ACHN (cell line): Measurements from ENCODE around the gene ATXN2.
"Not testable (repeated sequence)": the region's sequence is repeated elsewhere in the genome, so short reads cannot be mapped to it uniquely, and the experiment has no call there.

Experiments used
- DNase-seq: peaks from one replicate; pipeline ENCODE4 v3.0.0-alpha.2; 2015
- in situ Hi-C: cut with HindIII; loops from 2 replicates; pipeline ENCODE4 v1.10.0; 2017; ENCODE audit warnings: low sequenced_read_pairs, low pct_ligation_motif_present, low pct_unique_long_range_greater_than_20kb

ATXN2 gene

GRCh38 chr12:111467092-111467856 lies 131.8 kb downstream of the ATXN2 start:
- DNase-seq, result no peak
- in situ Hi-C loops, result no loop called here

- peak; percentile 51 for DNase-seq
- in situ Hi-C loops, result no loop called here
These were observed 136.8 kb downstream of the ATXN2 start for GRCh38 chr12:111462210-111462769.

GRCh38 chr12:111460111-111460510 lies 139.0 kb downstream of the ATXN2 start:
- in situ Hi-C loops, DNase-seq: not testable (repeated sequence)

DNA sequence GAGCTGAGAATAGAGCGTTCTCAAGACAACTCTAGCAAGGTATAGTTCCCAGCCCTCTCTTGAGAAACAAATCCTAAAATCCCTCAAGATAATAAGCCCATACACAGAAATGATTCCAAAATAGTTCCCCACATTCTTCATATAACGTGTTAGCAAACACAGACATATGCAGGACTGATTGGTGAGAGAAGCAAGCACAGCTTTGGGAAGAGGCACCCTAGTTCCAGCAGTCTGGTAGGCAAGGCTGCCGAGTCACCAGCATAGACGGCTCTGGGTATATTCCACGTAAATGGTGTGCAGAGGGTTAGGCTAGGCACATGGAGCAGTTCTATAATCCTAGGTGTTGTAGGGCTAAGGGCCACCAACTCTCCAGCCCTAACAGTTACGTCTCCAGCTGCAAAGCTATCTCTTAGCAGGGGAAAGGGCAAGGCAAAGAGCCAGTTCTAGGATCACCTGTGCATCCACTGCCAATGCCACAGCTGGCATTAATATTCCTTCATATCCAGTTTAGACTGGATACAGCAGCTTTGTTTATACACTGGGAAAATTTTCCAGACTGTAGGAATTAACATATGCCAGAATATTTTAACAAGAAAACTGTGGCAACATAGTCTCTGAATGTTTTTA lies 140.5 kb downstream of the ATXN2 start:
- in situ Hi-C loops, result no loop called here
- DNase-seq, result no peak

DNA sequence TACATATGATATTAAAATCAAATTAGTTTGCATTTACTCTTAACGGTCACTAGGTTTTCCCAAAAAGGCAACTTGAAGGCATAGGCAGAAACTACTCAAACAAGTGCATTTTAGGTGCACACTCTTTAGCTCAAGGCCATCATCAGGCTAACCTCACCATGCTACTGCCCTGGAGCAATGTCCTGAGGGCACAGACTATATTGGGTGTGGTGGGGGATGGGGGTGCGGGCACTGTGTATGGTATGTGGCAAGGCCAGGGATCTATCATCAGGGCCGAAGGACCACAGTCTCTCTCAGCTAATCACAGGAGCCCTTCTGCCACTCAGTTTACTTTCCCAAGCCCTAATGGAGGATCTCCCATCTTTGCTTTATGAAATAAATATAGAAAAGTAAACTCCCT lies 141.5 kb downstream of the ATXN2 start:
- in situ Hi-C loops, result no loop called here
- no peak for DNase-seq

DNA sequence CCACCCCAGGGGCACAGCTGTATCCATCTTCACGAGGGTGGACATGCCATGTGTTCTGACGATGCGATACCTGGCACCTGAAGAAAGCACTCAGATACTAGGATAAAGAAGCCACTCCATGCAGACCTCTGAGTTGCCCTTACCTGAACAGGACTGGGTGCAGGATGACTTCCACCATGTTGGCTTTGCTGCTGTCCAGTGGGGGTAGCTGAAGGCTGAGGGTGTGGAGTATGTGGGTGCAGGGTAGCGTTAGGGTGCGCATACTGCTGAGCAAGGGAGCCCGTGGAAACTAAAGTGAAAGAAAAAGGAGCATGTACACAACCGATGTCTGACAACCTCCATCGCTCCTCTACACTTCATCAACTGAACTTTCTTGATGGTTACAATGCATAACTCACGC lies 142.0 kb downstream of the ATXN2 start:
- DNase-seq, result no peak
- in situ Hi-C loops, result no loop called here

DNA sequence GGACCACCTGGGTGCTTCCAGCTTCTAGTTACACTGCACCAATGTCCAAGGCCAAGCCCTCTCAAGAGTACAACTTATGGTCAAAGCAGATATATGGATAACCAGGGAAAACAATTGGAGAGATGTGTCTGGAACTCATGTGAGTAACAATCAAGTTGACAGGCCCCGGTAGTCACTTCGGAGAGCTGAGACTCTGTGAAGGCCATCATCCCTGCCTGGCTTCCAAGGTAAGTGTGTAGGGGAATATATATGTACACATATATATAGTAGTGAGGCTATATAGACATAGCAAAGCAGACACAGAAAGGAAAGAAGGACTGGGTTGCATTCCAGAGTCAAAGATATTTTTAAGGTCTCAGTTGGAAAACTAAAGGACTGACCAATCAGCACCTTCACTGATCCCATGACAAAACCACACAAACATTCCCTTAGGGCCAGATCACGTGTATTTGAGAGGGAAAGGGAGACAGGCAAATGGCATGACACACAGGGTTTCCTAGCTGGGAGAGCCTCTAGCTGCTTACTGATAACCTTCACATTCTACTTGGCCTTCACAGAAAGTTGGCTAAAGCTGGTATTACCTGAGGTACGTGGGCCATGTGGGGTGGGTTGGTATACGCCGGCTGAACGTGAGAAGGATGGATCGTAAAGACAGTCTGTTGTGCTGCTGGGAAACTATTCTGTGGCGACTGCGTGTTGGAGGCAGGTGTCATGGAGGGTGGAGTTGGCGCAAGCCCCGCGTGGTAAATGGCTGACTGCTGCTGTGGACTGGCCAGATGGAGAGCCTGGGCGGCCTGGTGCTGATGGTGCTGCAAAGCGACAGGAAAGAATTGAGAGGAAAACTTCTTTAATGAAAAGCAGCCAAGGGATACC lies 143.4 kb downstream of the ATXN2 start:
- no peak for DNase-seq
- in situ Hi-C loops, result no loop called here

GRCh38 chr12:111454716-111455447 lies 144.2 kb downstream of the ATXN2 start:
- in situ Hi-C loops, result no loop called here
- DNase-seq, result no peak

DNA sequence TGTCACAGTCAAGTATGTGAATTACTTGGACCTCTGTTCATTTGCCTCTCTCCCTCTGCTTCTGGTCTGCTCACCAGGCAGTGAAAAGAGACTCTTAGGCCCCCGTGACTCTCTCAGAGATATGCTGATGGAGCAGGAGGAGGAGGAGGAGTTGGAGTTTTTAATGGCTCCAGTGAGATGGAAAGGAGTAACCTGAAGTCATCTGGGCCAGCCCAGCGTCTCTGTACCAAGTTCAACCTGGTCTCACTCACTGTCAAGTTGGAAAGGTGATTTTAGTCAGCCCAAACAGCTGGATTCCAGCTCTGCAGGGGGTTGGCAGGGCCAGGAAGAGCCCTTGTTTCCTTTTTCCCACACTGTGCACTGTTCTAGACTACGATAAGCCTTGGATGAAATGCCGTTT lies 144.8 kb downstream of the ATXN2 start:
- no peak for DNase-seq

DNA sequence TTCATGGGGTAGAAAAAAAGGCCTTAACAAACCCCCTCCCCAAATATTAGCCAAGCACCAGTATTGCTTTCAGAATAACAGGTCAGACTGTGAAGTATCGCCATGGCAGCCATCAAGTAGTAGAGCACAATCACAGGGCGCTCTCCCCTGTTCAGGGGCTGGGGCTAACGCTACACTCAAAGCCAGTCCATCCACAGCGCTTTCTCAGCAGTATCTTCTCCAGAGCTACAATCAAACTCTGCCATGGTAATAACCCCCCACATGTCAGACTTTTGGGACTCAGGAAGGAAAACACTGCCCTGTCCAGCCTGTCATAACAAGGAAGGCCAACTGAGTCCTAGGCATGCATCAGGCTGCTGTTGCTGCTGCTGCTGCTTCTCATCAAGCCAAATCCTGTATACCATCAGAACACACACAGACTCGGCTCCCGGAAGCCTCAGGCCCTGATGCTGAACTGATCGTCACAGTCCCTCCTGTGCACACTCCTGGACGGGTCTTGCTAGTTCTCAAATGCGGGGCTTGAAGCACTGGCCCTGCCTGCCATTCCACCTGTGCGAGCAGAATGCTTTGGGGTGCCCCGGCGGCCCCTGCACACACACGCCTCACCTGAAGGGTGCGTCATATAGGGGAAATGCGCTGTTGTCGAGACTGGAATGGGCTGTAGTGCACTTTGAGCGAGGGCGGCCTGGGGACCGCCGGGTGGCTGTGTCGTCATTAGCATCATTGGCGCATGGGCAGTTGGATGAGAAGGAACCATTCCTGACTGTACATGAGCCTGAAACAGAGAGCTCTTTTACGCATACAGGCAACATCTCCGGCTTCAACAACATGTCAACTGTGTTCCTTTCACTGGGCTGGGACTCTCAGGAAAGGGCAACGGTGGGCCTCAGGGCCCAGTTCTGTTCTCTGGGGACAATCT lies 145.8 kb downstream of the ATXN2 start:
- in situ Hi-C loops, result no loop called here
- DNase-seq, result no peak

More for the DNA sequence above, 144.8 kb downstream of the ATXN2 start:
- in situ Hi-C loops, result no loop called here

GRCh38 chr12:111451649-111452129 lies 147.4 kb downstream of the ATXN2 start:
- peak; percentile 70 for DNase-seq
- in situ Hi-C loops, result no loop called here

GRCh38 chr12:111451232-111451631 lies 147.9 kb downstream of the ATXN2 start:
- in situ Hi-C loops, result no loop called here
- DNase-seq, result no peak

DNA sequence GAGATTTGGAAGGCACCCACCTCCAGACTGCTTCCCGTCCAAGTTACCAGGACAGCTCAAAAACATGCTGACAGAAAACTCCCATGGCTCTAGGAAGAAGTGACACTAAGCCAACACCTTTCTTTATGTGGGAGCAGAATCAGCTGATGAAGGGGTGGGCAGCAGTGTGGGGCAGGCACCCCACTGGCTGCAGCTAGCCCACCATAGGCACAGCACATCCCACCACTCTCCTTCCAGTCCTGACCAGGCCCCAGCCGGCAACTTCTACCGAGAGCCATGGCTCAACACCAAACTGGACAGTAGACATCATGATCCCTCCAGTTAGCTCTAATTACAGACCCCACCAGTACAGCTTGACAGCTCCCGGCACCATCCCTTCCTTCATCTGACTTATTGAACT lies 148.4 kb downstream of the ATXN2 start:
- in situ Hi-C loops, result no loop called here
- DNase-seq, result no peak

DNA sequence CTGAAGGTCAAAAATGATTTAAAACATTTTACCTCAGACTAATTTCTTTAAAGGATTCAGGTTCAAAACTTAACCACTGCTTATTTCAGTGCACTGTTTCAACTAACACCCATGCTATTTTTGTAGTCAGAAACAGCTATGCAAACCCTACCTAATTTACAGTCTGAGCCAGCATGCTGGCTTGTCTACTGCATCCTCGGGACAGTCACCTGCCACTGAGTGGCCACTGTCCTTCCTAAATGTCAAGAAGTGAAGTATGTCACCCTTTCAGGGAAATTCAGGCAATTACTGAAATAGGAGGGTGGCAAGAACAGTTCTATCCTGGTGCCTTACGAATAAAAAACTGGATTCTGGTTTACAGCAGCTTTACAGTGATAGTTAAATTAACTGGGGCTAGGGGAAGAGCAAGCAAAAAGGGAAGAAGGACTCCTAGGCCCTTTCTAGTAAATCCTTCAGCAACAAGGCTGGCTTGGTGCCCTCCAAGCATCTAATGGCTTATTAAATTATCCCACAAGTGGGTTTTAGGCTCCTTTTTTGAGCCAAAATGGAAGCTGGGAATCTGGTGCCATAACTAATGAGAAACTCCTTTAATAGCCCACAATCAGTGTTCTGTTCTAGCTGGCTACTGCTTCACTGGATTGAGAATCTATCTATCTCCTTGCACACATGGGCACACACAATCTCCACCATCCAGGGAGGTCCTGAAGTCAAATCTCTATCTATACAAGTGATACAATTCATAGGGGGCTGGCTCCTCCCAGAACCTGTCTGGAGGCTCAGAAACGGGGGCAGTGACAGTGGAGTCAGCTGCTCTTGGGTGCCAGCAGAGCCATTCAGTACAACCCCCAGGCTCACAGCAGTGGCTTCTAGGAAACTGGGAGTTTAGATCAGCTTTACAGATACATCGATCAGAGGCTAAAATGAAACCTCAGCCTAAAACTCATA lies 150.0 kb downstream of the ATXN2 start:
- DNase-seq, result no peak
- in situ Hi-C loops, result no loop called here

GRCh38 chr12:111448266-111448830 lies 150.8 kb downstream of the ATXN2 start:
- in situ Hi-C loops, result no loop called here

More at GRCh38 chr12:111448266-111448830, 150.8 kb downstream of the ATXN2 start:
- no peak for DNase-seq
